Ramos (cell line): Measurements from ENCODE around the gene DIO3.
"Not testable (repeated sequence)": the region's sequence is repeated elsewhere in the genome, so short reads cannot be mapped to it uniquely, and the experiment has no call there.

Experiments used
- in situ Hi-C: fragments of 300-500 bp; cut with MboI; formaldehyde crosslinking; loops from one replicate; pipeline ENCODE4 v1.14.3; 2022; ENCODE audit warnings: low sequenced_read_pairs; ENCODE audit not compliant: unreplicated experiment

Gene DIO3

DNA sequence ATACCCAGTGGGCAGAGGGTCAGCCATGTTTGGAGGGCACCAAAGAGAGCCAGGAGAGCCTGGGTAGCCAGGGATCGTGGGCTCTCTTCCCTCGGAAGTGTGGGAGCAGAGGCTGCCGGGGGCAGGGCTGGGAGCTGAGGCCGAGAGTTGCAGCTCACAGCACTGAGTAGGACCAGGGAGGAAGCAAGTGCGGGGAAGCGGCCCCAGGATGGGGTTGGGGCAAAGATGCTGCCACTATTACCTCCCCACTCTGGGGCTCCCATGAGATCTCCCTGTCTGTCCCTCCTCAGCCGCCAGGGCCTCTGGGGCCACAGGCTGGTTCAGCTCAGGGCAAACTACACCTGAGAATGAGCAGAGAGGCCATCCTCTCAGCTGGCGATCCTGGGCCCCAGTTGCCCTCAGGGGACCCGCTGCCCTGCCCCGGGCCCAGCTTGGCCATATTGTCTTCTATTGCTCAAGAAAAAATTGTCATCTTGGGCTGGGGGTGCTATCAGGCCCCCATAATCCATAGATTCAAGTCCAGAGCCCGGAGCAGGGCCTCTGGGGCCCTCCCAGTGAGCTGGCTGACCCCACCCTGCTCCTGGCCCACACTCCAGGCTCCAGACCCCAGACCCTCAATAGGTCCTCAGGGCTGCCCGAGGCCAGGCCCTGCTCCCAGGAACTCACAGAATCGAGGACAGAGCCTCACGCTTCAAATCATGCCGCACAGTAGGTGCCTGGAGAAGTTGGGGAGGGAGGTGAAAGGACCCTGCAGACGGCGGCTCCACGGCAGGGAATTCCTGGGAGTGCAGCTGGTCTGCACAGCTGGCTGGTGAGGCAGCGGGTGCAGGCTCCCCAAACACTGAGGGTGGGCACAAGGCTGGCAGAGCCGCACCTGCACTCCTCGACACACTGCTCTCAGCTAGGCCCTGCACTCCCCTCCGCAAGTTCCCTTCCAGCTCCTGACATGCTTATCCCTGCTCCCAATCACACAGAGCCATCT lies 20.5 kb upstream of the DIO3 start:
- in situ Hi-C loops: no loop called here

DNA sequence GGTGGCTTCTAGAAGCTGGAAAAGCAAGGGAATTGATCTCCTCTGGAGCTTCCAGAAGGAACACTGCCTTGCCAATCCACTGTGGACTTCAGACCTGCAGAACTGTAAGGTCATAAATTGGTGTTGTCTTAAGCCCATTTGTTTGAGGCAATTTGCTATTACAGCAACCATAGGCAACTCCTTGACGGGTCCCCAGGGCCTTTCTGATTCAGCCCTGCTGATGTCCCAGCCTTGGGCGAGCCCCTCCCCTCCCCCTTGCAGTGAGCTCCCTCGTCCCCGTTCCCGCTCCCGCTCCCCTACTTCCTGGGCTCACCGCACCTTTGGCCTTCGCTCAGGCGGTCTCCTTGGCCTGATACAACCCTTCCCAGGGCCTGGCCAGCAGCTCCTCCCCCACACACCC lies 18.9 kb upstream of the DIO3 start:
- in situ Hi-C loops: no loop called here

DNA sequence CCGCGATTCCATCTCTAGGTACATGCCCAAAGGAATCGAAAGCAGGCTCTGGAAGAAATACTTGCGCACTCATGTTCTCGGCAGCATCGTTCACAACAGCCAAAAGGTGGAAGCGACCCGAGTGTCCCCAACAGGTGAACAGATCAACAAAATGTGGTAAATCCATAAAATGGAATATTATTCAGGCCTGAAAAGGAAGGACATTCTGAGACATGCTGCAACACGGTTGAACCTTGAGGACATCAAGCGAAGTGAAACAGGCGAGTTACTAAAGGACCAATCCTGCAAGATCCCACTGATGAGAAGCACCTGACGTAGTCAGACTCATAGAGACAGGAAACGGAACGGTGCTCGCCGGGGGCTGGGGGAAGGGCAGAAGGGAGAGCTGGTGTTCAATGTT lies 17.5 kb upstream of the DIO3 start:
- in situ Hi-C loops: no loop called here

DNA sequence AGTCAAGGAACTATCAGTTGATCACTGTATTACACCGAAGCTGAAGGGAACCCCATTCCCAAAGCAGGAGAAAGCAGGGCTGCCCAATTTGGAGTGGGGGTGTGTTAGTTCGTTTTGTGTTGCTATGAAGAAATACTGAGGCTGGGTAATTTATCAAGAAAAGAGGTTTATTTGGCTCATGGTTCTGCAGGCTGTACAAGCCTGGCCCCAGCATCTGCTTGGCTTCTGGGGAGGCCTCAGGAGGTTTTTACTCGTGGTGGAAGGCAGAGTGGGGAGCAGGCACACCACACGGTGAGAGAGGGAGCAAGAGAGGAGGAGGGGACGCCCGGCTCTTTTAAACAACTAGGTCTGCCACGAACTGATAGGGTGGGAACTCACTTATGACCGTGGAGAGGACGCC lies 16.7 kb upstream of the DIO3 start:
- in situ Hi-C loops: no loop called here

DNA sequence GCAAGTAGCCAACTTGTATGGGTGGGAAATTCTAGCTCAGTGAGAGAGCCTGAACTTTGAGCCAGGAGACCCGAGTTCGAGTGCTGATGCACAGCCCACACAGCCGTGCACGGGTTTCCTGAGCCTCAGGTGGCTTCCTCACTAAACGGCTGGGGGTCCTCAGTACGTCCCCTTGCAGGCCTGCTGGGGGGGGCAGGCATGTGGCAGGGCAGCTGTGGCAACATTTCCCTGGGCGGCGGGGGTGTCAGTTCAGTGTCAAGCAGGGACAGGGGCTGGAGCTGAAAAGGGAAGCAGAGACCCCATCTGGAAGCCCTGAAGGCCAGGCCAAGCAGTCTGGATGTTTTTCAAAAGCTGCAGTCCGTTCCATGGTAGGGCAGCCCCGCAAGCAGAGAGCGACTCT lies 14.6 kb upstream of the DIO3 start:
- in situ Hi-C loops: no loop called here

DNA sequence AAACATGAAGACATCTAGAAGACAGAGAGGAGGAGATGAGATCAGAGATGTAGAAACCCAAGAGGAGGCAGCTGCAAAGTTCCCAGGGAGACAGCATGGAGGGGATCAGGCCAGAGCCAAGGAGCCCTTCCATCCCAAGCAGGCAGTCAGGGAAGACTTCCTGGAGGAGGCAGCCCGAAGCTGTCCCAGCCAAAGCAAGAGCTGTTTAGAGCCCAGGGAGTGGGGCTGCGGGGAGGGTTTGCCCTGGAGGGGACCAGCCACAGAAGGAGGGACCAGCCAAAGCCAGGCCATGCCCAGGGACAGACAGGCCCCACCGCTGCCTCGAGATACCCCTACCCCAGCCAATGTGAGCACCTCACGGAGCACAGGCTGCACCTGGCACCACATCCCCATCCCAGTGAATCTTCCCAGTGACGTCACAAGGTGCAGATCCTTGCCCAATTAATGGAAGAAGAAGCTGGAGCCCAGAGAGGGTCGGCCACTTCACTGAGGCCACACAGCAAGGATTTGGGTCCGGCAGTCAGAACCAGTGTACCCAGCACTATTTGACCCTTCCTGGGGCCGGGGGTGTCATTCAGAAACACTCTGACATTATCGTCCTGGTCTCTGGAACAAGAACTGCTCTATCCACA lies 14.1 kb upstream of the DIO3 start:
- in situ Hi-C loops: no loop called here

DNA sequence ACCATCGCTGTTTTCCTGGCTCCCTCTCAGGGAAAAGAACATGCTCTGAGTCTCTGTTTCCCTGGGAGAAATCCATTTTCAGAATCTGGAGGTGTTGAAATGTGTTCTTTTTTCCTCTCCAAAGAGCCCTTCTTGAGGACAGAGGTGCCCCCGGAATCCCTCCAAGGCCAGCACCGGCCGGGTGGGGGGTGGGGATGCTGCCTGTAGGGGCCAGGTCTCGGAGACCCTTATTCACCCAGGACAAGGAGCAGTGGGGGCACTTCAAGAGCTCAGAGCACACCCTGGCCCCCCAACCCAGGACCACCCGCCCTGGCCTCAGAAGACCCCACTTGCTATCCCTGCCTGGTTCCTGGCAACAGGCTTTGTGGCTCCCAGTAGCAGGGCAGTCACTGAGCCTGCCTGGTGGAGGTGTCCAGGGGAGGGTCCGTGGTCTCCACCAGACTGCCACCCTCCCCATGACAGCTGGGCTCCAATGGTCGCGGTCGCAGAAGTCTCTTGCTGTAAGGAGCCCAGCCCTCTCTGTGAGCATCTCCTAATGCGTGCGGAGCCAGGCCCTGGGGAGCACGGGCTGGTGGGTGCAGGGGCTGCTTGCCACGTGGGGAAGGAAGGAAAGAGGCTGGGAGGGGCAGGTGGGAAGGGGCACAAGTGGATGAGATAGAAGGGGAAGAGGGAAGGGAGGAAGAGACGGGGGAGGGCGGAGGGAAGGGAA lies 13.2 kb upstream of the DIO3 start:
- in situ Hi-C loops: no loop called here

DNA sequence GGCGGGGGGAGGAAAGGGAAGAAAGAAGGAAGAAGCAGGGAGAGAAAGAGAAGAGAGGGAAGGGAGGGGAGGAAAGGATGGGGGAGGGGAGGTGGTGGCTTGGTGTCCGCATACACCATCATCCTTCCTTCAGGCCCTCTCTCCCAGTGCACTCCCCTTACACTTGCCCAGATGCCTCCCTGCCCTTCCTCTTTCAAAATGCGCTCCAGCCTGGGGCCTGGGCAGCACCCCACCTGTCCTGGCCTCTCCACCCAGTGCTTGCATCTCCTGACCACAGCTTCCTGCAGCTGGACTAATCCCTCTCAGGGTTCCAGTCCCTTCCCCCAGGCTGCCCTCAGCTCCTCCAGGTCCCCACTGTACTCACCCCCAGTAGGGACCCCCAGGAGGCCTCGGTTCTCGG lies 12.6 kb upstream of the DIO3 start:
- in situ Hi-C loops: no loop called here

DNA sequence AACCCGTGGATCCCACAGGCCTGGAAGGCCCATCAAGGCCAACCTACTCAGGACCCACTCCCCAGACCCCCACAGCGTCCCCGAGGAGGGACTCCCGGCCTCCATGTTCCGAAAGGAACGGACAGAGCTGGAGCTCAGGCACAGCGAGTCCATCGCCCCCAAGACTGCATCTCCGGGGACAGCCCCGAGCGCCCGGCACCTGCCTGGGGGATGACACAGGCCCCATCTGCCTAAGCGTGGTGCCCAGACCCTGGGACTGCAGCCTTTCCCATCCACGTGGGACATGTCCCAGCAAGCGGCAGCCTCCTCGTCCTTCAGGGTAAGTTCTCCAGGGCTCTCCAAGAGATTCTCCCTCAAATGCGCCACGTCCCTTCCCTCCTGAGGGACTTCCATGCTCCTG lies 12.1 kb upstream of the DIO3 start:
- in situ Hi-C loops: no loop called here

DNA sequence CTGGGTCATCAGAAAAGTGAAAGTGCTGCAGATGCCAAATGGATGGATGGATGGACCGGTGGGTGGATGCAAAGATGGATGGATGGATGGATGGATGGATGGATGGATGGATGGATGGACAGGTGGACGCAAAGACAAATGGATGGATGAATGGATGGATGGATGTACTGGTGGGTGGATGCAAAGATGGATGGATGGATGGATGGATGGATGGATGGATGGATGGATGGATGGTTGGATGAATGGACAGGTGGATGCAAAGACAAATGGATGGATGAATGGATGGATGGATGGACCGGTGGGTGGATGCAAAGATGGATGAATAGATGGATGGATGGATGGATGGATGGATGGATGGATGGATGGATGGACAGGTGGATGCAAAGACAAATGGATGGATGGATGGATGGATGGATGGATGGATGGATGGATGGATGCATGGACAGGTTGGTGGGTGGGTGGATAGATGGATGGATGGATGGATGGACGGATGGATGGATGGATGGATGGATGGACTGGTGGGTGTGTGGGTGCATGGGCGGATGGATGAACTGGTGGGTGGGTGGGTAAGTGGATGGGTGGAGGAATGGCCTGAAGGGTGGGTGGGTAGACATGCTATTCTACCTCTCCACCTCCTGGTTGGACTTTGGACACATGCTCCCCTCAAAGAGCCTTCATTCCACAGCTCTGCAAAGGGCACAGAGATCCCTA lies 10.9 kb upstream of the DIO3 start:
- in situ Hi-C loops: not testable (repeated sequence)

DNA sequence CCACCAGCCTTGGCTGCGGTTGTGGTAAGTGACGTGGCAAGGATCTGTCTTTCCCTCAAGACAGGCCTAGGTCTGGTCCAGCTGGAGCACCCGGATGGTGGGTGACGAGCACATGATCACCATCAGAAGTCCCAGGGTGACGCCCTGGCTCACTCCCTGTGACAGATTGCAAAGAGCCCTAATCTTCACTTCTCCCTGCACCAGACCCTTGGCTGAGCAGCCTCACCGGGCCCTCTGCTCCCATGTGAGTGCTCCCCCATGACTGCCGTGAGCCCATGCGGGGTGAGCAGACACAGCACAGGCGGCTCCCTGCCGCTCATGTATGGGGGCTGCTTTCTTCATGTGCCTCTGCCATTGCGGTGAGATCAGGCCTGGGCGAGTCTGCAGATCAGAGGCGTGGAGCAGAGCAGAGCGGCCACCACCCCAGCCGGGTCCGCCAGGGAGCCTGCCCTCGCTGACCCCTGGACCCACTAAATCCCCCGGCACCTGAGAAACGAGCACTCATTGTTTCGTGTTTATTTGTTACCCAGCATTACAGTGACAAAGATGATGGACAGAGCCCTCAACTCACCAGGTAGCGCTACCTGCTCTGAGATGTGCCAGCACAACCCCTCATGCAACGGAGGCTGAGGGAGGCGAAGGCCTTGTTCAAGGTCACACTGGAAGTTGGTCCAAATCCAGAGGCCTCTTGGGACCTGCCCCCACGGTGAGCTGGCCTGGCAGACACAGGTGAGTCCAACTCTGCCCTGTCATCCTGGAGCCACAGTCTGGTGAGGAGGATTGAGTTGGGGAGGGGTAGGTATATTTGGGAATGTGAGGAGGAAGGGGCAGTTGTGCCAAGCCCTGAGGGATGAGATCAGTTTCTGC lies 9.3 kb upstream of the DIO3 start:
- in situ Hi-C loops: no loop called here

DNA sequence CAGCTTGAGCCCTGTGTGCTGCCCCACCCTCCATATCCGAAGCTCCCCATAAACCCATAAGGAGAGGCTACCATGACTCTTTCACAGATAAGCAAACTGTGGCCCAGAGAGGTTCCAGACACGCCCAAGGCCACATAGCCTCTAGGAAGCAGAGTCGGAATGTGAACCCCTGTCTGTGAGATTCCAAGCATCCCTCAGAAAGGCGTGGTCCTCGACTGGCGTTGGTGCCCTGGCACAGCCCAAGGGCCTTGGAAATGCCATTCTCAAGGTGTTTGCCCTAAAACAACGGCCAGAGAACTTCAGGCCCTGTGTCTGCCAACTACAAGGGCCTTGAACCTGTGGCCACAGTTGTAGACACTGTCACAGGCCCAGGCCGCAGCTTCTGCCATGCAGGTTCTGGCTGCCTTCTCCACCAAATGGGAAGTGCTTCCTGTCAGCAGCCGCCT lies 8.5 kb upstream of the DIO3 start:
- in situ Hi-C loops: no loop called here

DNA sequence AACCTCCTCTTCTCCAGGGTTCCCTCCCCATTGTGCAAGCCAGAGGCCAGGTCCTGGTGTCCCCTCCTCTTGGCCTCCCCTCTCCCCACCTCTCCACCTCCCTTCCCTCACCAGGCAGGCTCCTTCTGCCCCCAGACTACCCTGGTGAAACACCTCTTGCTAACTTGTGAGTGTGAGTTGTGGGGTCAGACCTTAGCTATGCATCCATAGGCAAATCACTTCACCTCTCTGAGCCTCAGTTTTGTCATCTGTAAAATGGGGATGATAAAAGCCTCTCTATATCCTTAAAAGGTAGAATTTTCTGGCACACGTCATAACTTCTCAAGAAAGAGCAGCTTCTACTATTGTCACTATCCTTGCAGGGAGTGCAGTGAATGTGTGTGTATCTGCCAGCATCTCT lies 7.9 kb upstream of the DIO3 start:
- in situ Hi-C loops: no loop called here

DNA sequence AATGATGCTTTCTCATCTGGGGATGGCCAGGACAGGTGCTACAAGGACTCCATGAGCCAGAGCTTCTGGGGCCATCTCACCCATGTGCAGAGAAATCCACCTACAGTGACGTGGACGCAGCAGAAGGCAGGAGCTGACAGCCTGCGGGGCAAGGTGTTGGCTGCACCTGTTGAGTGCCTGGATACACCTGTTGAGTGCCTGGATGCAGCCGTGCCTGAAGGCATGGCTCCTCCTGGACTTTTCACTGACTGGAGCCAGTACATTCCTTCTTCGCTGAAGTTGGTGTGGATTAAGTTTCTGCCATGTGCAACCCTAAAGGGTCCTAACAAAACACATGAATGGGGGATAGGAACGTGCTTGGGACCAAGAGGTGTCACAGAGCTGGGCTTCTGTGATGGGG lies 7.4 kb upstream of the DIO3 start:
- in situ Hi-C loops: no loop called here

DNA sequence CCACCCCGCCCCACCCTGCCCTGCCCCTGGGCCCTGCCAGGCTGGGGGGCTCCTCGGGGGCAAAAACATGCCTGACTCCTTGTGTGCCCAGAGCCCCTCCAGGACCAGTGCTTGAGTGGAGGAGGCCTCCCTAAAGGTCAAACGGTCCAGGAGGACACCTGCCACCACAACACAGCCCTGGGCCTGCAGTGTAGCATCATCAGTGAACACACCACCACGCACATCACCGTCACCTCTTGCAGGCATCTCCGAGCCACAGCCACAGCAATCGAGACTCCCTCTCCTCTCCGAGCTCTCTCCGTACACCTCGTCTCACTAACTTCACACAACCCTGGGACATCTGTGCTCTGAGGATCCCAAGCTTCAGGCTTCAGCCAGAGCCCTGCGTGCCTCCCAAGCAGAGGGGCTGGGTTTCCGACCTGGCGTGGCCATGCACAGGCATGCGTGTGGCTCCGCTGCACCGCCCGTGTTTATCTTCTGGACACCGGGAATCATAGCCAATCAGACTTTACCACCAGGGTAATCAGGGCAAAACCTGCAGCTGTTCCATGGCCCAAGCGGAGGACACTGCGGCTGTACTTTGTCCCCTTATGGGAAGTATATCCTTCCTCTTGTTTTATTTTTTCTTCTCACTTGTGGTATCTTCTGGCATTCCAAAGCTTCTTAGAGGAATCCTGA lies 6.2 kb upstream of the DIO3 start:
- in situ Hi-C loops: no loop called here

DNA sequence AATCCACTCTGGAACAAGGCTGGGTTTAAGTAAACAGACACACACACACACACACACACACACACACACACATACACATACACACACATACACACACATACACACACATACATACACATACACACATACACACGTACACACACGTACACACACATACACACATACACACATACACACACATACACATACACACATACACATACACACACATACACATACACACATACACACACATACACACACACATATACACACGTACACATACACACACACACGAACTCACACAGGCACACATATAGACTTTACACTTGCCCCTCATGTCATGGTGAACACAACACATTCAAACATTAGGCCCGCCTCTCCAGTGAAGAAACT lies 5.6 kb upstream of the DIO3 start:
- in situ Hi-C loops: not testable (repeated sequence)

DNA sequence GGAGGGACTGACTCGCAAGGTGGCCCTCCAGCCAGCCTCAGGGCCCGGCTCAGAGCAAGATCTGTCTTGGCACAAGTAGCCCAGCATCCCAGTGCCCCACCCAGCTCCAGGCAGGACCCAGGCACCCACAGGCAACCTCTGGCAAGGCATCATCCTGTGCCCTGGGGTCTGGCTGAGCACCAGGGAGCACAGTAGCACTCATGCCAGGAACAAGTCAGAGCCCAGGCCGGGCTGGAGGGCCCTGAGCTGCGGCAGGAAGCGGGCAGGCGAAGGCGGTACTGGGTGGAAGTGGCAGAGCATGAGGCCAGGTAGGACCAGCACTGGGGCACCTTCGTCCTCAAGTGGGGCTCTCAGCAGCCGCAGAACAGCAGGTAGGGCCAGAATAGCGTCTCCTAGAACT lies 5.2 kb upstream of the DIO3 start:
- in situ Hi-C loops: no loop called here

DNA sequence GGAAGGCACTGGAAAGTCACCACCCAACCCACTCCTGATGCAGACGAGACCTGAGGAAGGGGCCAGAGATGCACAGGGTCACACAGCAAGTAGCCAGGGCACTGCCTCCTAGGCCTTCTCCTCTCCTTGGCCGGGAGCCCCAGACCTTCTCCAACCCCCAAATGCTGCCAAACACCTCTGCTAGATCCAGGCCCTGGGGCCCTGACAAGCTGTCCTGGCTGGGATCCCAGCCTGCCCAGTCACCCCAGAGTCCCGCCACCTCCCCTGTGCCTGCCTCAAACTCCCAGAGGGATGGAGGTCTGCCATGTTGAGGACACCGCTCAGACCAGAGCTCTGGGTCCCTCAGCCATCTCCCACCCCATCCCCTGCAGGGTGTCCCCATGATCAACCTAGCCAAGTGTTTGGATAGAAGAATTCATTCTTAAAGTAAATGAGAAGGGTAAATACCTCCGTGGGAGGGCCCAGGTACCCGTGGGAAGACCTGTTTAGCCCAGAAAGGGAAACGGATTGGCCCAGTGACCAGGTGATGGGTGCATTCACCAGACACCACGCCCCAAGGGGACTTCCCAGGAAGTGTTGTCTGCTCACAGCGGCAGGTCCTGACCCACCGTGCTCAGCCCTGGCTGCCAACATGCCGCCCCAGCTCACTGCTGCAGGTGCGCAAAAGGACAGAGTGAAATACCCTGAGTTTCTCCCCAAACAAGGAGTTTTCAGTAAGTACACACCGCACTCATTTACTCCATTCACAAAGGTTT lies 4.6 kb upstream of the DIO3 start:
- in situ Hi-C loops: no loop called here
